Liver (tissue), 9 donors: Measurements from ENCODE around the gene TMUB1. TPM values are rescaled to one million over a fixed set of nuclear protein-coding genes. Genes with fewer than 3 reads are reported as not detected.

Experiments used
- DNase-seq: peaks from one replicate; pipeline ENCODE4 v3.0.0-alpha.2; 2017; ENCODE audit warnings: low spot score
- H3K27ac ChIP-seq, 2 donors: one replicate each; pipeline ENCODE4 v1.7.0; 2013; ENCODE audit warnings: inconsistent platforms in 2 of 2, low read length in 2 of 2, control low read depth in 1 of 2, low read depth in 1 of 2, mild to moderate bottlenecking in 1 of 2
- H3K27me3 ChIP-seq, 4 donors: one replicate each; pipeline versions ENCODE4 v1.6.1 to v1.7.0; 2013; ENCODE audit warnings: low read length in 3 of 4, inconsistent platforms in 1 of 4, mild to moderate bottlenecking in 1 of 4, moderate library complexity in 1 of 4; ENCODE audit not compliant: control insufficient read depth in 4 of 4, insufficient read depth in 4 of 4
- H3K36me3 ChIP-seq, 4 donors: one replicate each; pipeline versions ENCODE4 v1.6.1 to v1.7.0; 2013; ENCODE audit warnings: low read length in 3 of 4, mild to moderate bottlenecking in 3 of 4, low read depth in 1 of 4, moderate library complexity in 1 of 4; ENCODE audit not compliant: control insufficient read depth in 4 of 4, insufficient read depth in 3 of 4
- H3K4me1 ChIP-seq, 4 donors: one replicate each; pipeline versions ENCODE4 v1.6.1 to v1.7.0; 2013; ENCODE audit warnings: low read length in 3 of 4, mild to moderate bottlenecking in 3 of 4, moderate library complexity in 1 of 4; ENCODE audit not compliant: control insufficient read depth in 4 of 4, insufficient read depth in 4 of 4
- H3K4me3 ChIP-seq, 3 donors: one replicate each; pipeline versions ENCODE4 v1.6.1 to v1.7.0; 2013; ENCODE audit warnings: low read length in 3 of 3, control low read depth in 1 of 3, low read depth in 1 of 3, mild to moderate bottlenecking in 1 of 3
- H3K9ac ChIP-seq, 2 donors: one replicate each; pipeline ENCODE4 v1.7.0; 2013; ENCODE audit warnings: low read length in 2 of 2, mild to moderate bottlenecking in 2 of 2, moderate library complexity in 2 of 2, control low read depth in 1 of 2, low read depth in 1 of 2
- H3K9me3 ChIP-seq, 4 donors: one replicate each; pipeline versions ENCODE4 v1.6.1 to v1.7.0; 2013; ENCODE audit warnings: low read length in 3 of 4; ENCODE audit not compliant: control insufficient read depth in 4 of 4
- ATF3 ChIP-seq: IDR thresholded peaks from 2 replicates; pipeline ENCODE4 v1.6.1; 2016; ENCODE audit warnings: antibody characterized with exemption
- CTCF ChIP-seq: fragments of 150-350 bp; IDR thresholded peaks from 2 replicates; pipeline ENCODE4 v1.5.1; 2017; ENCODE audit warnings: improper control_type of control experiment, low read depth, low read length; ENCODE audit not compliant: missing input control
- EGR1 ChIP-seq, 2 donors: IDR thresholded peaks; 2 replicates each; pipeline ENCODE4 v1.6.1; 2016 to 2018; ENCODE audit warnings: antibody characterized with exemption in 2 of 2, low read depth in 2 of 2
- FOXA1 ChIP-seq: IDR thresholded peaks from 2 replicates; pipeline ENCODE4 v1.6.1; 2016; ENCODE audit warnings: antibody characterized with exemption
- FOXA2 ChIP-seq: IDR thresholded peaks from 2 replicates; pipeline ENCODE4 v1.6.1; 2016; ENCODE audit warnings: antibody characterized with exemption
- GABPA ChIP-seq, 2 donors: IDR thresholded peaks in 1 of 2; conservative IDR thresholded peaks in 1 of 2; 2 replicates each; pipeline ENCODE4 v1.6.1; 2016; ENCODE audit warnings: antibody characterized with exemption in 2 of 2, mild to moderate bottlenecking in 1 of 2, moderate library complexity in 1 of 2
- HNF4A ChIP-seq, 2 donors: conservative IDR thresholded peaks; 2 replicates each; pipeline ENCODE4 v1.6.1; 2016; ENCODE audit warnings: antibody characterized with exemption in 2 of 2, mild to moderate bottlenecking in 2 of 2
- HNF4G ChIP-seq: IDR thresholded peaks from 2 replicates; pipeline ENCODE4 v1.6.1; 2016; ENCODE audit warnings: antibody characterized with exemption
- JUND ChIP-seq, 2 donors: IDR thresholded peaks; 2 replicates each; pipeline ENCODE4 v1.6.1; 2016; ENCODE audit warnings: antibody characterized with exemption in 2 of 2
- MAX ChIP-seq: IDR thresholded peaks from 2 replicates; pipeline ENCODE4 v1.6.1; 2016; ENCODE audit warnings: antibody characterized with exemption
- NR2F2 ChIP-seq: IDR thresholded peaks from 2 replicates; pipeline ENCODE4 v1.6.1; 2016; ENCODE audit warnings: antibody characterized with exemption
- RAD21 ChIP-seq, 2 donors: IDR thresholded peaks; 2 replicates each; pipeline ENCODE4 v1.6.1; 2016; ENCODE audit warnings: antibody characterized with exemption in 2 of 2, mild to moderate bottlenecking in 2 of 2
- REST ChIP-seq: IDR thresholded peaks from 2 replicates; pipeline ENCODE4 v1.6.1; 2016; ENCODE audit warnings: antibody characterized with exemption, mild to moderate bottlenecking
- RXRA ChIP-seq, 2 donors: IDR thresholded peaks; 2 replicates each; pipeline ENCODE4 v1.6.1; 2017 to 2018; ENCODE audit warnings: antibody characterized with exemption in 2 of 2, mild to moderate bottlenecking in 1 of 2
- SP1 ChIP-seq: IDR thresholded peaks from 2 replicates; pipeline ENCODE4 v1.6.1; 2018; ENCODE audit warnings: antibody characterized with exemption, mild to moderate bottlenecking
- TAF1 ChIP-seq: conservative IDR thresholded peaks from 2 replicates; pipeline ENCODE4 v1.6.1; 2016; ENCODE audit warnings: antibody characterized with exemption, mild to moderate bottlenecking
- YY1 ChIP-seq: IDR thresholded peaks from 2 replicates; pipeline ENCODE4 v1.6.1; 2016; ENCODE audit warnings: antibody characterized with exemption, mild to moderate bottlenecking
- WGBS: extraction: QIAGEN DNeasy Blood & Tissue Kit; methylation state at CpG from one replicate; pipeline ENCODE4 v1.1.7; 2013; 5-methylcytosine and 5-hydroxymethylcytosine counted together
- polyA plus RNA-seq, 2 donors: library from polyadenylated mRNA; stranded (reverse) in 1 of 2; unstranded in 1 of 2; fragments of 200-250 nt in 1 of 2; fragments of >200 nt in 1 of 2; fragmentation: Nextera tagmentation in 1 of 2; extraction: Ambion mirVana in 1 of 2; gene quantifications; one replicate each; pipeline versions ENCODE4 v1.2.1 to v1.2.3, GENCODE V29; 2013 to 2015
- total RNA-seq, 2 donors: library from RNA; depleted of rRNA; stranded (reverse); fragments of >200 nt; gene quantifications; one replicate each; pipeline ENCODE4 v1.2.3, GENCODE V29; 2014
- TF ChIP-seq, protein P1 (sequence below): IDR thresholded peaks from 2 replicates; pipeline ENCODE4 v1.6.1; 2016; ENCODE audit warnings: antibody characterized with exemption
- donor health status: healthy.
- donor health status: healthy.
- donor health status: healthy.
- donor health status: healthy.
- donor health status: healthy.

Gene TMUB1
- total and polyA plus RNA-seq, 4 donors = 15.1 to 51.7 (median 30.5) TPM

- no peak for DNase-seq
Observed at GRCh38 chr7:151126491-151127137, 43.3 kb upstream of the TMUB1 start.

More at GRCh38 chr7:151126491-151127137, 43.3 kb upstream of the TMUB1 start:
- Histone ChIP-seq H3K27ac (no peak overlapping the region), H3K9ac (no peak overlapping the region), H3K4me1 (no peaks in the 10 kb centered on the region), H3K4me3 (no peak overlapping the region), H3K27me3 (no peaks in the 10 kb centered on the region), H3K9me3 (no peaks in the 10 kb centered on the region), H3K36me3 (peaks cover 4 to 32% (median 17%) of the 10 kb centered on the region in 4 donors)
- no peak for TF ChIP-seq TAF1
- TF ChIP-seq HNF4A (conservative IDR thresholded peaks at IDR 0.05) = no peak
- no peak for TF ChIP-seq JUND (IDR thresholded peaks at IDR 0.05)
- TF ChIP-seq GABPA (IDR thresholded peaks at IDR 0.05 in 1 of 2, conservative IDR thresholded peaks at IDR 0.05 in 1 of 2) = no peak
- no peak for TF ChIP-seq FOXA1
- TF ChIP-seq EGR1 (IDR thresholded peaks at IDR 0.05; ENCODE audit: low read depth in 2 of 2) = no peak
- no peak for TF ChIP-seq ATF3
- no peak for TF ChIP-seq MAX
- TF ChIP-seq CTCF = no peak
- no peak for TF ChIP-seq YY1
- TF ChIP-seq NR2F2 = no peak
- no peak for TF ChIP-seq RXRA (IDR thresholded peaks at IDR 0.05)
- no peak for TF ChIP-seq REST
- no peak for TF ChIP-seq SP1
- TF ChIP-seq, protein P1, sequence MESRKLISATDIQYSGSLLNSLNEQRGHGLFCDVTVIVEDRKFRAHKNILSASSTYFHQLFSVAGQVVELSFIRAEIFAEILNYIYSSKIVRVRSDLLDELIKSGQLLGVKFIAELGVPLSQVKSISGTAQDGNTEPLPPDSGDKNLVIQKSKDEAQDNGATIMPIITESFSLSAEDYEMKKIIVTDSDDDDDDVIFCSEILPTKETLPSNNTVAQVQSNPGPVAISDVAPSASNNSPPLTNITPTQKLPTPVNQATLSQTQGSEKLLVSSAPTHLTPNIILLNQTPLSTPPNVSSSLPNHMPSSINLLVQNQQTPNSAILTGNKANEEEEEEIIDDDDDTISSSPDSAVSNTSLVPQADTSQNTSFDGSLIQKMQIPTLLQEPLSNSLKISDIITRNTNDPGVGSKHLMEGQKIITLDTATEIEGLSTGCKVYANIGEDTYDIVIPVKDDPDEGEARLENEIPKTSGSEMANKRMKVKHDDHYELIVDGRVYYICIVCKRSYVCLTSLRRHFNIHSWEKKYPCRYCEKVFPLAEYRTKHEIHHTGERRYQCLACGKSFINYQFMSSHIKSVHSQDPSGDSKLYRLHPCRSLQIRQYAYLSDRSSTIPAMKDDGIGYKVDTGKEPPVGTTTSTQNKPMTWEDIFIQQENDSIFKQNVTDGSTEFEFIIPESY = no peak
- no peak for TF ChIP-seq FOXA2
- no peak for TF ChIP-seq HNF4G
- TF ChIP-seq RAD21 (IDR thresholded peaks at IDR 0.05) = no peak
- WGBS = 83% methylated on average over 19 of the region's 19 CpGs
